ENCODE data around the gene ZDHHC1. TPM values are rescaled to one million over a fixed set of nuclear protein-coding genes. Genes with fewer than 3 reads are reported as not detected.

Gene ZDHHC1
- total and polyA plus RNA-seq, 2 of the 13 experiments (the other 11 are each of a cell fraction or from before 2014, with no cell fraction given) = 0.51 to 1.1 TPM

DNA sequence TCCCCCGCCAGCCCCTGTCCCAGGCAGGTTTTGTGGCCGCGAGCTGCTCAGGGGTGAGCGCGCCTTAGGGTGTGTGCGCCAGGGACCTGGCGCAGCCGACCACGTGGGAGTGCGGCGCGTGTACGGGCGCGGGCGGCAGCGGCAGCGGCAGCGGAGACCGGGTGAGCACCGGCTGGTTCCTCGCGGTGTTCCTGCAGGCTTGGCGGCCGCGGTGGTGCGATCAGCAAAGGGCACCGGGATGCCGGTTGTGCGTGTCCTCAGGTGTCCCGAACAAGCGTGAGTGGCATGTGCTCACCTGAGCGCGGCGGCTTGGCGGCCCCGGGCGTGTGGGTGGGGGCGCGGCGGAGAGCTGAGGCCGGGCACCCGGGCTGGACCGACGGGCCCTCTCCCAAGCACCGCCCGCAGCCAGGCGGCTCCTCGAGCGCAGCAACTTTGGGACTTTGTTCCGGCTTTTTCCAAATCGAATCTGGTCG is 14.3 kb upstream of the ZDHHC1 start (continued):
- TF ChIP-seq, protein P1, sequence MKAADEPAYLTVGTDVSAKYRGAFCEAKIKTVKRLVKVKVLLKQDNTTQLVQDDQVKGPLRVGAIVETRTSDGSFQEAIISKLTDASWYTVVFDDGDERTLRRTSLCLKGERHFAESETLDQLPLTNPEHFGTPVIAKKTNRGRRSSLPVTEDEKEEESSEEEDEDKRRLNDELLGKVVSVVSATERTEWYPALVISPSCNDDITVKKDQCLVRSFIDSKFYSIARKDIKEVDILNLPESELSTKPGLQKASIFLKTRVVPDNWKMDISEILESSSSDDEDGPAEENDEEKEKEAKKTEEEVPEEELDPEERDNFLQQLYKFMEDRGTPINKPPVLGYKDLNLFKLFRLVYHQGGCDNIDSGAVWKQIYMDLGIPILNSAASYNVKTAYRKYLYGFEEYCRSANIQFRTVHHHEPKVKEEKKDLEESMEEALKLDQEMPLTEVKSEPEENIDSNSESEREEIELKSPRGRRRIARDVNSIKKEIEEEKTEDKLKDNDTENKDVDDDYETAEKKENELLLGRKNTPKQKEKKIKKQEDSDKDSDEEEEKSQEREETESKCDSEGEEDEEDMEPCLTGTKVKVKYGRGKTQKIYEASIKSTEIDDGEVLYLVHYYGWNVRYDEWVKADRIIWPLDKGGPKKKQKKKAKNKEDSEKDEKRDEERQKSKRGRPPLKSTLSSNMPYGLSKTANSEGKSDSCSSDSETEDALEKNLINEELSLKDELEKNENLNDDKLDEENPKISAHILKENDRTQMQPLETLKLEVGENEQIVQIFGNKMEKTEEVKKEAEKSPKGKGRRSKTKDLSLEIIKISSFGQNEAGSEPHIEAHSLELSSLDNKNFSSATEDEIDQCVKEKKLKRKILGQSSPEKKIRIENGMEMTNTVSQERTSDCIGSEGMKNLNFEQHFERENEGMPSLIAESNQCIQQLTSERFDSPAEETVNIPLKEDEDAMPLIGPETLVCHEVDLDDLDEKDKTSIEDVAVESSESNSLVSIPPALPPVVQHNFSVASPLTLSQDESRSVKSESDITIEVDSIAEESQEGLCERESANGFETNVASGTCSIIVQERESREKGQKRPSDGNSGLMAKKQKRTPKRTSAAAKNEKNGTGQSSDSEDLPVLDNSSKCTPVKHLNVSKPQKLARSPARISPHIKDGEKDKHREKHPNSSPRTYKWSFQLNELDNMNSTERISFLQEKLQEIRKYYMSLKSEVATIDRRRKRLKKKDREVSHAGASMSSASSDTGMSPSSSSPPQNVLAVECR (CRISPR knock-in tag; IDR thresholded peaks at IDR 0.05; ENCODE audit: borderline replicate concordance) = peak; percentile 73
- no peak; the same call in 1 of the 2 replicates for TF ChIP-seq ZBTB3 (CRISPR knock-in tag; IDR thresholded peaks at IDR 0.05; ENCODE audit: borderline replicate concordance, low read depth)
- peak; percentile 60; the same call in 1 of the 2 replicates for TF ChIP-seq NAIF1 (CRISPR knock-in tag; IDR thresholded peaks at IDR 0.05; ENCODE audit: borderline replicate concordance)
- TF ChIP-seq CHCHD3 (CRISPR knock-in tag; IDR thresholded peaks at IDR 0.05) = peak; percentile 94; the same call in 1 of the 2 replicates
- TF ChIP-seq, protein P2, sequence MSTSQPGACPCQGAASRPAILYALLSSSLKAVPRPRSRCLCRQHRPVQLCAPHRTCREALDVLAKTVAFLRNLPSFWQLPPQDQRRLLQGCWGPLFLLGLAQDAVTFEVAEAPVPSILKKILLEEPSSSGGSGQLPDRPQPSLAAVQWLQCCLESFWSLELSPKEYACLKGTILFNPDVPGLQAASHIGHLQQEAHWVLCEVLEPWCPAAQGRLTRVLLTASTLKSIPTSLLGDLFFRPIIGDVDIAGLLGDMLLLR (CRISPR knock-in tag; IDR thresholded peaks at IDR 0.05) = no peak; the same call in none of the 2 replicates
- TF ChIP-seq ZNF225 (CRISPR knock-in tag; IDR thresholded peaks at IDR 0.05) = peak; percentile 94; the same call in 1 of the 2 replicates
- TF ChIP-seq CBX5 (CRISPR knock-in tag; IDR thresholded peaks at IDR 0.05; ENCODE audit: borderline replicate concordance) = no peak
- 0 out of 2 replicates have a peak, but pooled peaks have one; percentile 17 for TF ChIP-seq MAFG (CRISPR knock-in tag; IDR thresholded peaks at IDR 0.05)
- peak; percentile 39; the same call in 1 of the 2 replicates for TF ChIP-seq ZNF101 (CRISPR knock-in tag; IDR thresholded peaks at IDR 0.05; ENCODE audit: borderline replicate concordance, low read depth)
- TF ChIP-seq, protein P3, sequence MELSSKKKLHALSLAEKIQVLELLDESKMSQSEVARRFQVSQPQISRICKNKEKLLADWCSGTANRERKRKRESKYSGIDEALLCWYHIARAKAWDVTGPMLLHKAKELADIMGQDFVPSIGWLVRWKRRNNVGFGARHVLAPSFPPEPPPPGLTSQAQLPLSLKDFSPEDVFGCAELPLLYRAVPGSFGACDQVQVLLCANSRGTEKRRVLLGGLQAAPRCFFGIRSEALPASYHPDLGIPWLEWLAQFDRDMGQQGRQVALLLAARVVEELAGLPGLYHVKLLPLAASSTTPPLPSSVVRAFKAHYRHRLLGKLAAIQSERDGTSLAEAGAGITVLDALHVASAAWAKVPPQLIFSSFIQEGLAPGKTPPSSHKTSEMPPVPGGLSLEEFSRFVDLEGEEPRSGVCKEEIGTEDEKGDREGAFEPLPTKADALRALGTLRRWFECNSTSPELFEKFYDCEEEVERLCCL (CRISPR knock-in tag; IDR thresholded peaks at IDR 0.05; ENCODE audit: borderline replicate concordance) = no peak
- TF ChIP-seq SNAPC2 (CRISPR knock-in tag; IDR thresholded peaks at IDR 0.05) = no peak
- TF ChIP-seq ZKSCAN5 (CRISPR knock-in tag; IDR thresholded peaks at IDR 0.05) = no peak
- no peak for TF ChIP-seq ATF7 (IDR thresholded peaks at IDR 0.05)
- TF ChIP-seq ATF7 (CRISPR knock-in tag; IDR thresholded peaks at IDR 0.05) = 0 out of 2 replicates have a peak, but pooled peaks have one; percentile 52
- TF ChIP-seq ZNF570 (CRISPR knock-in tag; IDR thresholded peaks at IDR 0.05; ENCODE audit: borderline replicate concordance) = no peak
- TF ChIP-seq ZSCAN31 (CRISPR knock-in tag; IDR thresholded peaks at IDR 0.05; ENCODE audit: low read depth) = no peak
- TF ChIP-seq ZNF792 (CRISPR knock-in tag; IDR thresholded peaks at IDR 0.05) = peak; percentile 69
- no peak for TF ChIP-seq ZNF354B (CRISPR knock-in tag; IDR thresholded peaks at IDR 0.05)
- TF ChIP-seq ZNF17 (CRISPR knock-in tag; IDR thresholded peaks at IDR 0.05) = peak; percentile 41; the same call in 1 of the 2 replicates
- TF ChIP-seq ZNF747 (CRISPR knock-in tag; IDR thresholded peaks at IDR 0.05; ENCODE audit: borderline replicate concordance) = no peak; the same call in none of the 2 replicates
- peak; percentile 67; the same call in 1 of the 2 replicates for TF ChIP-seq HOXD1 (CRISPR knock-in tag; IDR thresholded peaks at IDR 0.05)

Measured in HepG2 (cell line).